Sigmoid colon (tissue), 7 donors: ENCODE results near the gene MAPT. TPM values are rescaled to one million over a fixed set of nuclear protein-coding genes. Genes with fewer than 3 reads are reported as not detected.

Experiments
- DNase-seq: peaks from one replicate; pipeline ENCODE4 v3.0.0-alpha.2; 2019
- H3K27ac ChIP-seq, 4 donors: fragments of 200-600 bp; sonication (generic); one replicate each; pipeline ENCODE4 v1.5.1; 2016 to 2019; ENCODE audit warnings: mild to moderate bottlenecking in 1 of 4
- H3K27me3 ChIP-seq, 3 donors: fragments of 200-600 bp; sonication (generic); one replicate each; pipeline ENCODE4 v1.5.1; 2019; ENCODE audit warnings: mild to moderate bottlenecking in 1 of 3
- H3K36me3 ChIP-seq, 4 donors: fragments of 200-600 bp; sonication (generic); one replicate each; pipeline ENCODE4 v1.5.1; 2016 to 2019
- H3K4me1 ChIP-seq, 4 donors: fragments of 200-600 bp; sonication (generic); one replicate each; pipeline ENCODE4 v1.5.1; 2017 to 2019
- H3K4me3 ChIP-seq, 4 donors: fragments of 200-600 bp; sonication (generic); one replicate each; pipeline ENCODE4 v1.5.1; 2017 to 2019; ENCODE audit warnings: mild to moderate bottlenecking in 2 of 4, moderate library complexity in 1 of 4
- H3K9me3 ChIP-seq, 4 donors: fragments of 200-600 bp in 3 of 4; sonication (generic) in 3 of 4; one replicate each; pipeline versions ENCODE4 v1.5.1 to v1.6.1; 2013 to 2019
- EP300 ChIP-seq, 4 donors: sonication (generic); formaldehyde crosslinking; IDR thresholded peaks; one replicate each; pipeline ENCODE4 v1.6.1; 2017; ENCODE audit warnings: antibody characterized with exemption in 4 of 4
- POLR2A ChIP-seq, 2 donors: fragments of 450-650 bp; IDR thresholded peaks; one replicate each; pipeline ENCODE4 v1.6.1; 2016; ENCODE audit warnings: antibody characterized with exemption in 2 of 2, mild to moderate bottlenecking in 2 of 2, moderate library complexity in 2 of 2
- POLR2AphosphoS5 ChIP-seq, 4 donors: sonication (generic); formaldehyde crosslinking; IDR thresholded peaks; one replicate each; pipeline ENCODE4 v1.6.1; 2017; ENCODE audit warnings: antibody characterized with exemption in 4 of 4
- WGBS, 2 donors: extraction: QIAGEN DNeasy Blood & Tissue Kit; methylation state at CpG; one replicate each; pipeline ENCODE4 v1.1.7; 2013; 5-methylcytosine and 5-hydroxymethylcytosine counted together
- intact Hi-C: fragments of 100-400 bp; cut with DNase I; formaldehyde crosslinking; loops from one replicate; pipeline ENCODE4 v1.15.1; 2023
- polyA plus RNA-seq, 3 donors: library from polyadenylated mRNA; stranded (reverse); fragments of 200-250 nt; gene quantifications; one replicate each; pipeline ENCODE4 v1.2.3, GENCODE V29; 2013
- total RNA-seq, 4 donors: library from RNA; depleted of rRNA; stranded (reverse); fragments of >200 nt; gene quantifications; one replicate each; pipeline ENCODE4 v1.1.0, GENCODE V29; 2016
- TF ChIP-seq, protein P1 (sequence below), 4 experiments: fragments of 450-650 bp in 3 of 4; fragments of 200-600 bp in 1 of 4; IDR thresholded peaks; one replicate each; pipeline ENCODE4 v1.5.1; 2016 to 2019; ENCODE audit warnings: antibody characterized with exemption in 4 of 4, mild to moderate bottlenecking in 3 of 4, moderate library complexity in 2 of 4
- donor health status: healthy with polysubstance abuse.
- donor health status: Bipolar disorder and iron deficiency.
- donor health status: healthy.

MAPT gene
- total and polyA plus RNA-seq, 7 donors, result 0.60 to 20.5 (median 10.9) TPM; not detected in 1

DNA sequence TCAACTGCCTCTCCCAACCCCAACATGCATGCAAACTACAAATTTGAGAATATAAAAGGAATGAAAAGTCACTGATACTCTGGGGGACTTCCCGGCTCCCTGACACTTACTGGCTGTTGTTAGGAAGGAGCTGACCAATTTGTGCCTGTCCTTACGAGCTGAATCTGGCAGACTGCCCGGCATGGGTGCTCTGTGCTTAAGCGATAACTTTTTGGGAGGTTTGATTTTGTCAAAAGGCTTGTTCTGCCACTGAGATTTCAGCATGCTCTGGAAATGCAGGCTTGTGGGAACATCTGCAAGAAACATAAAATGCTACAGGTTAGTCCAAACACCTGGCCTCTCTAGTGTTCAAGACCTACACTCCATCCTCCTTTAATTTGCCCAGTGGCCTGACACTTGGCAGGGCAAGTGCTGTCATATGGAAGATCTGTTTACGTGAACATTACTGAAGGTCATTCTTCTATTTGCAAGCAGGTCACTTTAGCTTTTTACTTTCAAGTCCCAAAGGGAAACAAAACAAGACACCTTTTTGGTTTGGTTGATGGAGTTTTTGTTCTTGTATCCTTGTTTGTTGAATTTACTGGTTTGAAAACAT, 145.3 kb downstream of the MAPT start:
- intact Hi-C loops, result no loop called here
- Histone ChIP-seq H3K9me3 (no peaks in the 10 kb centered on the region), H3K4me1 (peaks cover 0 to 39% (median 28%) of the 10 kb centered on the region in 4 donors), H3K4me3 (no peak overlapping the region), H3K36me3 (peaks cover 17 to 72% (median 40%) of the 10 kb centered on the region in 4 donors), H3K27me3 (no peaks in the 10 kb centered on the region), H3K27ac (peak overlapping the region in 2 of 4 donors; percentile 11 to 12)
- TF ChIP-seq, protein P1, sequence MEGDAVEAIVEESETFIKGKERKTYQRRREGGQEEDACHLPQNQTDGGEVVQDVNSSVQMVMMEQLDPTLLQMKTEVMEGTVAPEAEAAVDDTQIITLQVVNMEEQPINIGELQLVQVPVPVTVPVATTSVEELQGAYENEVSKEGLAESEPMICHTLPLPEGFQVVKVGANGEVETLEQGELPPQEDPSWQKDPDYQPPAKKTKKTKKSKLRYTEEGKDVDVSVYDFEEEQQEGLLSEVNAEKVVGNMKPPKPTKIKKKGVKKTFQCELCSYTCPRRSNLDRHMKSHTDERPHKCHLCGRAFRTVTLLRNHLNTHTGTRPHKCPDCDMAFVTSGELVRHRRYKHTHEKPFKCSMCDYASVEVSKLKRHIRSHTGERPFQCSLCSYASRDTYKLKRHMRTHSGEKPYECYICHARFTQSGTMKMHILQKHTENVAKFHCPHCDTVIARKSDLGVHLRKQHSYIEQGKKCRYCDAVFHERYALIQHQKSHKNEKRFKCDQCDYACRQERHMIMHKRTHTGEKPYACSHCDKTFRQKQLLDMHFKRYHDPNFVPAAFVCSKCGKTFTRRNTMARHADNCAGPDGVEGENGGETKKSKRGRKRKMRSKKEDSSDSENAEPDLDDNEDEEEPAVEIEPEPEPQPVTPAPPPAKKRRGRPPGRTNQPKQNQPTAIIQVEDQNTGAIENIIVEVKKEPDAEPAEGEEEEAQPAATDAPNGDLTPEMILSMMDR (IDR thresholded peaks at IDR 0.05), result no peak
- TF ChIP-seq POLR2AphosphoS5 (IDR thresholded peaks at IDR 0.05), result no peak
- TF ChIP-seq EP300 (IDR thresholded peaks at IDR 0.05), result no peak
- TF ChIP-seq POLR2A (IDR thresholded peaks at IDR 0.05), result no peak
- WGBS, 2 donors, result 58 to 80% methylated on average over 5 of the region's 5 CpGs
- DNase-seq, result no peak

DNA sequence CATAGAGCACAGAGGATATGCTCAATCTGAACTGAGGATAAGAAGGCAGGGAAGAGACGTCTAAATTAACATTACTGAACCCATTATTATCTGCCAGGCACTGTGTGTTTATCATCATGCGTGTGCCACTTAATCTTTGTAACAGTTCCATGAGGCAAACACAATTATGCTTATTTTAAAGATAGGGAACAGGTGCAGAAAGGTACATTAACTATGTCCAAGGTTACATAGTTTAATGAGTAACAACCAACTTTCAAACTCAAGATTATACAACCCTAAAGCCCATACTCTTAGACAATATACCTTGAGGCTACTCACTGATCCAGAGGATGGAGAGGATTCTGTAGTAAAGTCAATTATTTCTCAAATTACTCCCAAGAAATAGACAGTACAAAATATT, 147.9 kb downstream of the MAPT start:
- Histone ChIP-seq H3K27me3 (no peaks in the 10 kb centered on the region), H3K9me3 (no peaks in the 10 kb centered on the region), H3K27ac (no peak overlapping the region), H3K4me3 (no peak overlapping the region), H3K4me1 (peaks cover 0 to 53% (median 41%) of the 10 kb centered on the region in 4 donors), H3K36me3 (peaks cover 12 to 60% (median 24%) of the 10 kb centered on the region in 4 donors)
- intact Hi-C loops, result no loop called here
- WGBS, 2 donors, result 26 to 74% methylated on average over 2 of the region's 2 CpGs
- no peak for DNase-seq
- TF ChIP-seq POLR2A (IDR thresholded peaks at IDR 0.05) (no peak), EP300 (IDR thresholded peaks at IDR 0.05) (no peak), POLR2AphosphoS5 (IDR thresholded peaks at IDR 0.05) (no peak)
- TF ChIP-seq, protein P1 (IDR thresholded peaks at IDR 0.05), result no peak

- 22 to 56% methylated on average over 3 of the region's 3 CpGs for WGBS, 2 donors
- TF ChIP-seq POLR2AphosphoS5 (IDR thresholded peaks at IDR 0.05), result no peak
- H3K36me3 ChIP-seq, result peaks cover 5 to 60% (median 20%) of the 10 kb centered on the region in 4 donors
Observed at GRCh38 chr17:46042925-46043324, 148.6 kb downstream of the MAPT start.

GRCh38 chr17:46043606-46044005, 149.3 kb downstream of the MAPT start:
- Histone ChIP-seq H3K9me3 (no peaks in the 10 kb centered on the region), H3K4me1 (peaks cover 0 to 55% (median 41%) of the 10 kb centered on the region in 4 donors), H3K27ac (peak overlapping the region; percentile 46 to 72 (median 66)), H3K4me3 (no peak overlapping the region), H3K36me3 (peaks cover 0 to 60% (median 17%) of the 10 kb centered on the region in 4 donors), H3K27me3 (no peaks in the 10 kb centered on the region)
- DNase-seq, result no peak
- intact Hi-C loops, result loop anchor here (1.0 kb wide), 2 partner anchors 150 to 170 kb away; partner anchors contain the start of gene KANSL1
- 79 to 85% methylated on average over 3 of the region's 3 CpGs for WGBS, 2 donors
- TF ChIP-seq, protein P1 (IDR thresholded peaks at IDR 0.05), result no peak
- TF ChIP-seq POLR2AphosphoS5 (IDR thresholded peaks at IDR 0.05), result no peak
- TF ChIP-seq POLR2A (IDR thresholded peaks at IDR 0.05), result no peak

More at GRCh38 chr17:46042925-46043324, 148.6 kb downstream of the MAPT start:
- H3K27me3 ChIP-seq, result no peaks in the 10 kb centered on the region
- no peak overlapping the region for H3K4me3 ChIP-seq
- H3K4me1 ChIP-seq, result peaks cover 0 to 55% (median 41%) of the 10 kb centered on the region in 4 donors
- intact Hi-C loops, result no loop called here
- no peaks in the 10 kb centered on the region for H3K9me3 ChIP-seq
- DNase-seq, result no peak
- peak overlapping the region in 2 of 4 donors; percentile 66 to 72 for H3K27ac ChIP-seq

DNA sequence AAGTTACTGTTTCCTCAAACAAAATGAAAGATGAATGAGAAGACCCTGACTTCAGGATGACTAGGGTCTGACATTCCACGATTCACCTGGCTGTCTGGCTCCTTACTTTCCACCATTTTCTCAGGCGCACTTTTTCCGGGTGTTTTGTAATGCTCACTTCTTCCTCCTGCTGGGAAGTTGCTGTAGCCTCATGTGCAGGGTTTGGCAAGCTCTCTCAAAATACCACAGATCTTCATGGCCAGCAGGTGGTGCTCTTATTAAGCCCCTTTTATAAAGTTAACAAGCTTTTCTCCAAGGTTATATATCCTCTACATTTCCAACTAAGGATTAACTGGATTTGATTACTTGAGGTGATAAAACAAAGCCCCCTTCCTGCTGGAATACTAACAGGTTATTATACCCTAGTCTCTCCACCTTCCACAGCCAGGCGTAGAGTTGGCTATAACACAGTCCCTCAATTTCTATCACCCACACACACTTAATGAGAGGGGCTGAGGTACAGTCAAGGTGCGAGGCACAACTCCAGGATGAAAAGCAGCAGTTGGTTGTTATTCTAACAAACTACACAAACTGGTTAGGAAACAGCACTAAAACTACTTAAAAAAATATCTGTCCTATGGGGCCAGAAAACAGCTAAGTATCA, 150.1 kb downstream of the MAPT start:
- no peak overlapping the region for H3K4me3 ChIP-seq
- peak overlapping the region; percentile 46 to 72 (median 66) for H3K27ac ChIP-seq
- H3K36me3 ChIP-seq, result peaks cover 0 to 59% (median 14%) of the 10 kb centered on the region in 4 donors
- H3K4me1 ChIP-seq, result peaks cover 0 to 49% (median 38%) of the 10 kb centered on the region in 4 donors
- TF ChIP-seq EP300 (IDR thresholded peaks at IDR 0.05), result peak in 1 of 4 donors; percentile 0
- no peak for TF ChIP-seq POLR2A (IDR thresholded peaks at IDR 0.05)
- peak; percentile 6 to 63 (median 58) for TF ChIP-seq POLR2AphosphoS5 (IDR thresholded peaks at IDR 0.05)
- TF ChIP-seq, protein P1 (IDR thresholded peaks at IDR 0.05), result peak; percentile 85 to 97 (median 96)
- intact Hi-C loops, result loop anchor here (1.0 kb wide), 2 partner anchors 149 to 169 kb away; partner anchors contain the start of gene KANSL1
- DNase-seq, result peak; percentile 92
- no peaks in the 10 kb centered on the region for H3K27me3 ChIP-seq
- WGBS, 2 donors, result 37 to 54% methylated on average over 5 of the region's 5 CpGs
- no peaks in the 10 kb centered on the region for H3K9me3 ChIP-seq
